IMR-90 (cell line): Measurements from ENCODE around the gene ZNF446. TPM values are rescaled to one million over a fixed set of nuclear protein-coding genes. Genes with fewer than 3 reads are reported as not detected.
A peak's percentile ranks its signal among the peaks of the same experiment; 100 is the strongest.

Experiments used
- ATAC-seq: fragments of 200-7000 bp; cut with Tn5 transposase; 2 replicates; pipeline ENCODE4 v1.9.1; 2020; ENCODE audit warnings: low read depth, mild to moderate bottlenecking, moderate library complexity
- BruUV-seq: library from RNA; stranded (reverse); fragments of 400-500 nt; replicated peaks from 2 replicates; lab custom pipeline; 2021; lab: Mats Ljungman, UMichigan
- CTCF ChIA-PET: fragments of 300-600 bp; formaldehyde crosslinking; extraction: SDS; loops from one replicate; lab custom pipeline; 2021; ENCODE audit warnings: antibody characterized with exemption; lab: Yijun Ruan, JAX
- POLR2A ChIA-PET: fragments of 300-600 bp; sonication (Branson Sonifier 250); formaldehyde crosslinking; loops from one replicate; lab custom pipeline; 2022; ENCODE audit warnings: antibody characterized with exemption; ENCODE audit not compliant: unreplicated experiment; lab: Charles Lee
- DNase-seq: peaks from one replicate; pipeline ENCODE4 v3.0.0; 2013
- H2AFZ ChIP-seq: replicated peaks from 2 replicates; pipeline ENCODE3; 2013; ENCODE audit warnings: low read length, mild to moderate bottlenecking; ENCODE audit not compliant: poor library complexity
- H2AK5ac ChIP-seq: 2 replicates; pipeline ENCODE4 v1.6.1; 2013; ENCODE audit warnings: low read depth, low read length, inconsistent platforms
- H2AK9ac ChIP-seq: replicated peaks from 2 replicates; pipeline ENCODE3; 2013; ENCODE audit warnings: mild to moderate bottlenecking, low read depth, low read length, moderate library complexity; ENCODE audit not compliant: poor library complexity
- H2BK120ac ChIP-seq: 2 replicates; pipeline ENCODE4 v1.6.1; 2013; ENCODE audit warnings: low read depth, low read length, inconsistent platforms
- H2BK15ac ChIP-seq: 3 replicates; pipeline ENCODE4 v1.6.1; 2013; ENCODE audit warnings: low read depth, low read length, inconsistent platforms
- H2BK20ac ChIP-seq: 2 replicates; pipeline ENCODE4 v1.6.1; 2013; ENCODE audit warnings: low read depth, mild to moderate bottlenecking, inconsistent platforms, low read length, moderate library complexity
- H2BK5ac ChIP-seq: 2 replicates; pipeline ENCODE4 v1.6.1; 2013; ENCODE audit warnings: mild to moderate bottlenecking, low read depth, low read length, inconsistent platforms; ENCODE audit not compliant: poor library complexity, severe bottlenecking
- H3K14ac ChIP-seq: replicated peaks from 2 replicates; pipeline ENCODE4 v1.6.1; 2013; ENCODE audit warnings: low read depth, low read length, inconsistent platforms
- H3K18ac ChIP-seq: 2 replicates; pipeline ENCODE4 v1.6.1; 2013; ENCODE audit warnings: low read depth, low read length, control low read depth
- H3K23ac ChIP-seq: 2 replicates; pipeline ENCODE4 v1.6.1; 2013; ENCODE audit warnings: low read depth, low read length, inconsistent platforms
- H3K27ac ChIP-seq: 2 replicates; pipeline ENCODE4 v1.5.1; 2013; ENCODE audit warnings: mild to moderate bottlenecking, control low read depth, low read length; ENCODE audit not compliant: insufficient read depth
- H3K27me3 ChIP-seq: 2 replicates; pipeline ENCODE4 v1.6.1; 2013; ENCODE audit warnings: low read length; ENCODE audit not compliant: control insufficient read depth, insufficient read depth
- H3K36me3 ChIP-seq: 2 replicates; pipeline ENCODE4 v1.6.1; 2013; ENCODE audit warnings: low read length, mixed read lengths; ENCODE audit not compliant: control insufficient read depth, insufficient read depth
- H3K4ac ChIP-seq: 2 replicates; pipeline ENCODE4 v1.6.1; 2013; ENCODE audit warnings: low read depth, low read length, inconsistent platforms
- H3K4me1 ChIP-seq: 2 replicates; pipeline ENCODE4 v1.6.1; 2013; ENCODE audit warnings: low read length, mixed read lengths; ENCODE audit not compliant: control insufficient read depth, insufficient read depth
- H3K4me2 ChIP-seq: 2 replicates; pipeline ENCODE4 v1.6.1; 2013; ENCODE audit warnings: low read depth, mild to moderate bottlenecking, control low read depth, low read length, moderate library complexity
- H3K4me3 ChIP-seq: 2 replicates; pipeline ENCODE4 v1.5.1; 2013; ENCODE audit warnings: low read depth, mild to moderate bottlenecking, control low read depth, low read length, moderate library complexity; ENCODE audit not compliant: insufficient read depth
- H3K56ac ChIP-seq: 2 replicates; pipeline ENCODE4 v1.6.1; 2013; ENCODE audit warnings: low read length, inconsistent platforms; ENCODE audit not compliant: insufficient read depth; ENCODE audit errors: extremely low read depth
- H3K79me1 ChIP-seq, 2 experiments: 2 replicates each; pipeline ENCODE4 v1.6.1; 2013; ENCODE audit warnings: low read length in 2 of 2, inconsistent platforms in 1 of 2, low read depth in 1 of 2
- H3K9ac ChIP-seq: 2 replicates; pipeline ENCODE4 v1.6.1; 2013; ENCODE audit warnings: low read depth, low read length, control low read depth
- H3K9me1 ChIP-seq: 2 replicates; pipeline ENCODE4 v1.6.1; 2013; ENCODE audit warnings: low read length, inconsistent platforms; ENCODE audit not compliant: insufficient read depth
- H3K9me3 ChIP-seq: 2 replicates; pipeline ENCODE4 v1.6.1; 2013; ENCODE audit warnings: low read length; ENCODE audit not compliant: control insufficient read depth, insufficient read depth
- H4K20me1 ChIP-seq: 2 replicates; pipeline ENCODE4 v1.6.1; 2013; ENCODE audit warnings: low read length, inconsistent platforms; ENCODE audit not compliant: insufficient read depth
- H4K5ac ChIP-seq: 2 replicates; pipeline ENCODE4 v1.6.1; 2013; ENCODE audit warnings: mild to moderate bottlenecking, low read depth, low read length, control low read depth
- H4K8ac ChIP-seq, 2 experiments: 2 replicates each; pipeline ENCODE4 v1.6.1; 2013; ENCODE audit warnings: low read depth in 2 of 2, low read length in 2 of 2, control low read depth in 1 of 2, inconsistent platforms in 1 of 2
- H4K91ac ChIP-seq: 2 replicates; pipeline ENCODE4 v1.6.1; 2013; ENCODE audit warnings: low read depth, low read length, inconsistent platforms; ENCODE audit not compliant: insufficient read depth
- BHLHE40 ChIP-seq: fragments of 150-350 bp; IDR thresholded peaks from 2 replicates; pipeline ENCODE4 v1.6.1; 2016; ENCODE audit warnings: mild to moderate bottlenecking, low read depth, low read length
- CEBPB ChIP-seq: IDR thresholded peaks from 2 replicates; pipeline ENCODE4 v1.6.1; 2012; ENCODE audit warnings: low read depth, low read length, improper control_type of control experiment
- CHD1 ChIP-seq: IDR thresholded peaks from 2 replicates; pipeline ENCODE4 v1.6.1; 2012; ENCODE audit warnings: low read depth, low read length, improper control_type of control experiment
- MXI1 ChIP-seq: IDR thresholded peaks from 2 replicates; pipeline ENCODE4 v1.6.1; 2012; ENCODE audit warnings: low read depth, mild to moderate bottlenecking, low read length, moderate library complexity, borderline replicate concordance
- NFE2L2 ChIP-seq: fragments of 150-350 bp; IDR thresholded peaks from 2 replicates; pipeline ENCODE4 v1.6.1; 2016; ENCODE audit warnings: low read depth, mild to moderate bottlenecking, low read length
- RAD21 ChIP-seq: IDR thresholded peaks from 2 replicates; pipeline ENCODE4 v1.6.1; 2012; ENCODE audit warnings: low read length, improper control_type of control experiment
- RCOR1 ChIP-seq: IDR thresholded peaks from 2 replicates; pipeline ENCODE4 v1.6.1; 2012; ENCODE audit warnings: mild to moderate bottlenecking, low read length, improper control_type of control experiment; ENCODE audit not compliant: insufficient replicate concordance
- WGBS, 2 experiments: methylation state at CpG; one replicate each; pipeline versions ENCODE4 v1.1.5 to v1.1.7; 2013; ENCODE audit warnings: missing lambda C conversion rate in 2 of 2; ENCODE audit not compliant: insufficient read length in 1 of 2; ENCODE audit errors: extremely low coverage in 2 of 2; 5-methylcytosine and 5-hydroxymethylcytosine counted together
- dilution Hi-C: fragments of 300-500 bp; cut with HindIII; formaldehyde crosslinking; loops from one replicate; pipeline ENCODE4 v1.14.3; 2018; ENCODE audit warnings: low sequenced_read_pairs; ENCODE audit not compliant: unreplicated experiment
- in situ Hi-C: fragments of 300-500 bp; cut with MboI; formaldehyde crosslinking; loops from 3 replicates; pipeline ENCODE4 v1.14.3; 2019; ENCODE audit warnings: low sequenced_read_pairs, inconsistent platforms, mixed read lengths
- intact Hi-C: fragments of 100-400 bp; cut with micrococcal nuclease; formaldehyde crosslinking; loops from 2 replicates; pipeline ENCODE4 v1.10.0; 2022
- polyA plus RNA-seq, 3 experiments: library from polyadenylated mRNA; depleted of rRNA; stranded (reverse); fragments of >200 nt; gene quantifications; 2 replicates each; pipeline ENCODE4 v1.2.3, GENCODE V29; 2012; ENCODE audit warnings: low replicate concordance in 1 of 3
- total RNA-seq: library from RNA; depleted of rRNA; stranded (reverse); fragments of >200 nt; gene quantifications from 2 replicates; pipeline ENCODE4 v1.2.3, GENCODE V29; 2012
- TF ChIP-seq, protein P1 (sequence below): conservative IDR thresholded peaks from 2 replicates; pipeline ENCODE4 v1.5.1; 2012; ENCODE audit warnings: mild to moderate bottlenecking, low read depth, low read length, improper control_type of control experiment
- TF ChIP-seq, protein P2 (sequence below): fragments of 150-350 bp; IDR thresholded peaks from 2 replicates; pipeline ENCODE4 v1.6.1; 2016; ENCODE audit warnings: low read depth, mild to moderate bottlenecking, low read length, moderate library complexity, borderline replicate concordance

Gene ZNF446
- total and polyA plus RNA-seq, 2 of the 4 experiments (the other 2 are of a cell fraction), result 4.8 to 6.9 TPM

DNA sequence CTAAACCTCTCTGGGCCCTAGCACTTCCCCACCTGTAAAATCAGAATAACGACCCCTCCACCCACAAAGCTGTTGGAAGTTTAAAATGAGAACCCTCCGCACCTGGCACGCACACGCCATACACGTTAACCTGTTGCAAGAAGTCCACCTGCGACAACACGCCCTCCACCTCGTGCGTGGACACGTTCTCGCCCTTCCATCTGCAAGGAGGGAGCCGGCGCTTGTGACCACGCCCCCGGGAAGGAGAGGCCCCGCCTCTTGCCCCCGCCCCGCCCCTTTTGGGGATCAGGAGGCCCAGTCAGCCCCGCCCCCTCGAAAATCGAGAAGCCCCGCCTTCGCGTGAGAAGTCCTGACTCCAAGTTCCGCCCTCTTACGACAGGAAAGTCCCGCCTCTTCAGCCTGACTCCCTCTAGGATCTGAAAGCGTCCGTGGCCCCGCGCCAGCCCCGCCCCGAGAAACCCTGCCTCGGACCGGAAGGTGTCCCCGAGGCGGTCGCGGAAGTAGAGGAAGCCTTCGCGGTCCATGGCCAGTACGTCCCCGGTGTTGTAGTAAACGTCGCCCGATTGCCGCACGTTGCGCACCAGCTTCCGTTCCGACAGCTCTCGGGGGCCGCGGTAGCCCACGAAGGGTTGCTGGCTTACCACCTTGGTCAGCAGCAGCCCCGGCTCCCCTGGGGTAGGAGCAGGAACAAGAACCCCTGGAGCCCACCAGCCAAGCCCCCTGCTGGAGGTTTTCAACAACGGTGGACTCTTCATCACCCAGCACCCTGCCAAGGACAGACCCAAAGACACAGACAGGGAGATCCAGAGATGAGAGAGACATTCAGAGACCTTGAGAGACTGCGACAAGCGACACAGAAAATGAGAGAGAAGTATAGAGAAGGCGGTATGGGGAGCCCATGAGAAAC lies 23.1 kb downstream of the ZNF446 start (continued):
- TF ChIP-seq, protein P1, sequence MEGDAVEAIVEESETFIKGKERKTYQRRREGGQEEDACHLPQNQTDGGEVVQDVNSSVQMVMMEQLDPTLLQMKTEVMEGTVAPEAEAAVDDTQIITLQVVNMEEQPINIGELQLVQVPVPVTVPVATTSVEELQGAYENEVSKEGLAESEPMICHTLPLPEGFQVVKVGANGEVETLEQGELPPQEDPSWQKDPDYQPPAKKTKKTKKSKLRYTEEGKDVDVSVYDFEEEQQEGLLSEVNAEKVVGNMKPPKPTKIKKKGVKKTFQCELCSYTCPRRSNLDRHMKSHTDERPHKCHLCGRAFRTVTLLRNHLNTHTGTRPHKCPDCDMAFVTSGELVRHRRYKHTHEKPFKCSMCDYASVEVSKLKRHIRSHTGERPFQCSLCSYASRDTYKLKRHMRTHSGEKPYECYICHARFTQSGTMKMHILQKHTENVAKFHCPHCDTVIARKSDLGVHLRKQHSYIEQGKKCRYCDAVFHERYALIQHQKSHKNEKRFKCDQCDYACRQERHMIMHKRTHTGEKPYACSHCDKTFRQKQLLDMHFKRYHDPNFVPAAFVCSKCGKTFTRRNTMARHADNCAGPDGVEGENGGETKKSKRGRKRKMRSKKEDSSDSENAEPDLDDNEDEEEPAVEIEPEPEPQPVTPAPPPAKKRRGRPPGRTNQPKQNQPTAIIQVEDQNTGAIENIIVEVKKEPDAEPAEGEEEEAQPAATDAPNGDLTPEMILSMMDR, result peak; percentile 34

DNA sequence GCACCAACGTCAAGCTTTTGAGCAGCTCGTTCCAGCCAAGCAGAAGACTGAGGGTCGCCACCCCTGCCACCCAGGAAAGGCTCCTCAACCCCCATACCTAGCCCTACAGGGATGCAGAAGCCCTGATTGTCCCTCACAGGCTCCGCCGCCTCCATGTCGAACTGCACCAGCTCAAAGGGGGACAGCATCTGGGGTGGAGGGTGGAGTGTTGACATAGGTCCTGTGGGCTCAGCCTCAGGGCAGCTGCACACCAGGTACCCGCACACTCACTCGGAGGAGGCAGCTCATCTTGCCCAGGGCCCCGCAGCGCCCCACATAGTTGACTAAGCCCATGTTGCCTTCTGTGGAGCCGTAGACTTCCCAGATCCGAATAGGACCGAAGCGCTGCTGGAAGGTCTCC lies 24.1 kb downstream of the ZNF446 start:
- H3K23ac ChIP-seq, result no peak overlapping the region
- H4K5ac ChIP-seq, result no peak overlapping the region
- WGBS, 2 experiments, result no CpG with 5 or more reads among the region's 14 CpGs
- no peak for ATAC-seq
- H2BK20ac ChIP-seq, result no peak overlapping the region
- dilution Hi-C loops, result no loop called here
- H3K79me1 ChIP-seq, result peaks cover 6 to 11% of the 10 kb centered on the region in 2 experiments
- H3K9me1 ChIP-seq, result peaks cover 14% of the 10 kb centered on the region
- no peak overlapping the region for H3K56ac ChIP-seq
- H3K4me1 ChIP-seq, result peaks cover 4% of the 10 kb centered on the region; the same call in 1 of the 2 replicates
- no peak overlapping the region for H4K91ac ChIP-seq
- H3K14ac ChIP-seq, result peak overlapping the region; percentile 53; the same call in 1 of the 2 replicates
- BruUV-seq, result no TSS peak
- ChIA-PET POLR2A (no interaction called here), CTCF (interaction anchor here (0.6 kb wide), 1 partner anchor 32 kb away, joined by 3 read pairs; no protein-coding TSS in a partner anchor)
- H2BK120ac ChIP-seq, result no peak overlapping the region
- no peaks in the 10 kb centered on the region for H3K27me3 ChIP-seq
- H3K9me3 ChIP-seq, result no peaks in the 10 kb centered on the region
- peak overlapping the region; percentile 65; the same call in 1 of the 2 replicates for H3K4me2 ChIP-seq
- H4K8ac ChIP-seq, result peak overlapping the region; percentile 91 to 99; a peak in 2 of 4 replicates
- H3K27ac ChIP-seq, result no peak overlapping the region
- no peak overlapping the region for H2BK5ac ChIP-seq
- no peak overlapping the region for H2AK5ac ChIP-seq
- no peak overlapping the region for H3K4me3 ChIP-seq
- no peak overlapping the region for H3K18ac ChIP-seq
- H2BK15ac ChIP-seq, result no peak overlapping the region
- H2AK9ac ChIP-seq, result peak overlapping the region; percentile 74
- peak overlapping the region; percentile 96 for H2AFZ ChIP-seq
- no peak for DNase-seq
- H3K36me3 ChIP-seq, result no peaks in the 10 kb centered on the region
- no peak overlapping the region for H3K4ac ChIP-seq
- in situ Hi-C loops, result no loop called here
- no peak overlapping the region for H3K9ac ChIP-seq
- no peaks in the 10 kb centered on the region for H4K20me1 ChIP-seq
- intact Hi-C loops, result no loop called here
- no peak for TF ChIP-seq MXI1
- TF ChIP-seq, protein P1, result no peak
- TF ChIP-seq, protein P2, sequence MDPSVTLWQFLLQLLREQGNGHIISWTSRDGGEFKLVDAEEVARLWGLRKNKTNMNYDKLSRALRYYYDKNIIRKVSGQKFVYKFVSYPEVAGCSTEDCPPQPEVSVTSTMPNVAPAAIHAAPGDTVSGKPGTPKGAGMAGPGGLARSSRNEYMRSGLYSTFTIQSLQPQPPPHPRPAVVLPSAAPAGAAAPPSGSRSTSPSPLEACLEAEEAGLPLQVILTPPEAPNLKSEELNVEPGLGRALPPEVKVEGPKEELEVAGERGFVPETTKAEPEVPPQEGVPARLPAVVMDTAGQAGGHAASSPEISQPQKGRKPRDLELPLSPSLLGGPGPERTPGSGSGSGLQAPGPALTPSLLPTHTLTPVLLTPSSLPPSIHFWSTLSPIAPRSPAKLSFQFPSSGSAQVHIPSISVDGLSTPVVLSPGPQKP, result no peak
- no peak for TF ChIP-seq RCOR1
- TF ChIP-seq BHLHE40, result no peak
- TF ChIP-seq NFE2L2, result no peak
- TF ChIP-seq CEBPB, result no peak
- no peak for TF ChIP-seq RAD21
- TF ChIP-seq CHD1, result no peak
